ENCODE results near the gene RASSF1. TPM values are rescaled to one million over a fixed set of nuclear protein-coding genes. Genes with fewer than 3 reads are reported as not detected.
A peak's percentile ranks its signal among the peaks of the same experiment; 100 is the strongest.

RASSF1 gene
- total RNA-seq, 1 experiment from 2014 or later = 29.6 TPM

- TF ChIP-seq ZBTB33 (IDR thresholded peaks at IDR 0.05; ENCODE audit: extremely low read depth, insufficient replicate concordance, low read length) (peak; percentile 40), POLR2A (IDR thresholded peaks at IDR 0.05; ENCODE audit: borderline replicate concordance, extremely low read depth, insufficient read depth, insufficient read length) (peak; percentile 72), ZFX (IDR thresholded peaks at IDR 0.05) (peak; percentile 34; the same call in 1 of the 2 replicates), CTCF (IDR thresholded peaks at IDR 0.05 in 2 of 3, conservative IDR thresholded peaks at IDR 0.05 in 1 of 3; ENCODE audit: borderline replicate concordance in 1 of 3, insufficient read depth in 1 of 3, low read depth in 2 of 3, low read length in 2 of 3) (peak in 2 of 3 experiments; percentile 11 to 30; a peak in 3 of 6 replicates), EGR1 (IDR thresholded peaks at IDR 0.05; ENCODE audit: low read depth) (no peak), EZH2phosphoT487 (IDR thresholded peaks at IDR 0.05; ENCODE audit: borderline replicate concordance) (no peak)
Observed at GRCh38 chr3:50298836-50299637, 41.6 kb downstream of the RASSF1 start, which contains the start of the genes HYAL3 and NAA80 (continued).
